Measurements from ENCODE around the gene SUSD1.

GRCh38 chr9:112193572-112194288 lies 18.6 kb upstream of the SUSD1 start:
- TF ChIP-seq, protein P1, sequence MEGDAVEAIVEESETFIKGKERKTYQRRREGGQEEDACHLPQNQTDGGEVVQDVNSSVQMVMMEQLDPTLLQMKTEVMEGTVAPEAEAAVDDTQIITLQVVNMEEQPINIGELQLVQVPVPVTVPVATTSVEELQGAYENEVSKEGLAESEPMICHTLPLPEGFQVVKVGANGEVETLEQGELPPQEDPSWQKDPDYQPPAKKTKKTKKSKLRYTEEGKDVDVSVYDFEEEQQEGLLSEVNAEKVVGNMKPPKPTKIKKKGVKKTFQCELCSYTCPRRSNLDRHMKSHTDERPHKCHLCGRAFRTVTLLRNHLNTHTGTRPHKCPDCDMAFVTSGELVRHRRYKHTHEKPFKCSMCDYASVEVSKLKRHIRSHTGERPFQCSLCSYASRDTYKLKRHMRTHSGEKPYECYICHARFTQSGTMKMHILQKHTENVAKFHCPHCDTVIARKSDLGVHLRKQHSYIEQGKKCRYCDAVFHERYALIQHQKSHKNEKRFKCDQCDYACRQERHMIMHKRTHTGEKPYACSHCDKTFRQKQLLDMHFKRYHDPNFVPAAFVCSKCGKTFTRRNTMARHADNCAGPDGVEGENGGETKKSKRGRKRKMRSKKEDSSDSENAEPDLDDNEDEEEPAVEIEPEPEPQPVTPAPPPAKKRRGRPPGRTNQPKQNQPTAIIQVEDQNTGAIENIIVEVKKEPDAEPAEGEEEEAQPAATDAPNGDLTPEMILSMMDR (tag by site-specific recombination; IDR thresholded peaks at IDR 0.05), result no peak
- no peak for TF ChIP-seq WT1 (tag by site-specific recombination; IDR thresholded peaks at IDR 0.05)
- TF ChIP-seq, protein P2, sequence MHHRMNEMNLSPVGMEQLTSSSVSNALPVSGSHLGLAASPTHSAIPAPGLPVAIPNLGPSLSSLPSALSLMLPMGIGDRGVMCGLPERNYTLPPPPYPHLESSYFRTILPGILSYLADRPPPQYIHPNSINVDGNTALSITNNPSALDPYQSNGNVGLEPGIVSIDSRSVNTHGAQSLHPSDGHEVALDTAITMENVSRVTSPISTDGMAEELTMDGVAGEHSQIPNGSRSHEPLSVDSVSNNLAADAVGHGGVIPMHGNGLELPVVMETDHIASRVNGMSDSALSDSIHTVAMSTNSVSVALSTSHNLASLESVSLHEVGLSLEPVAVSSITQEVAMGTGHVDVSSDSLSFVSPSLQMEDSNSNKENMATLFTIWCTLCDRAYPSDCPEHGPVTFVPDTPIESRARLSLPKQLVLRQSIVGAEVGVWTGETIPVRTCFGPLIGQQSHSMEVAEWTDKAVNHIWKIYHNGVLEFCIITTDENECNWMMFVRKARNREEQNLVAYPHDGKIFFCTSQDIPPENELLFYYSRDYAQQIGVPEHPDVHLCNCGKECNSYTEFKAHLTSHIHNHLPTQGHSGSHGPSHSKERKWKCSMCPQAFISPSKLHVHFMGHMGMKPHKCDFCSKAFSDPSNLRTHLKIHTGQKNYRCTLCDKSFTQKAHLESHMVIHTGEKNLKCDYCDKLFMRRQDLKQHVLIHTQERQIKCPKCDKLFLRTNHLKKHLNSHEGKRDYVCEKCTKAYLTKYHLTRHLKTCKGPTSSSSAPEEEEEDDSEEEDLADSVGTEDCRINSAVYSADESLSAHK (tag by site-specific recombination; IDR thresholded peaks at IDR 0.05), result no peak
- TF ChIP-seq, protein P3, sequence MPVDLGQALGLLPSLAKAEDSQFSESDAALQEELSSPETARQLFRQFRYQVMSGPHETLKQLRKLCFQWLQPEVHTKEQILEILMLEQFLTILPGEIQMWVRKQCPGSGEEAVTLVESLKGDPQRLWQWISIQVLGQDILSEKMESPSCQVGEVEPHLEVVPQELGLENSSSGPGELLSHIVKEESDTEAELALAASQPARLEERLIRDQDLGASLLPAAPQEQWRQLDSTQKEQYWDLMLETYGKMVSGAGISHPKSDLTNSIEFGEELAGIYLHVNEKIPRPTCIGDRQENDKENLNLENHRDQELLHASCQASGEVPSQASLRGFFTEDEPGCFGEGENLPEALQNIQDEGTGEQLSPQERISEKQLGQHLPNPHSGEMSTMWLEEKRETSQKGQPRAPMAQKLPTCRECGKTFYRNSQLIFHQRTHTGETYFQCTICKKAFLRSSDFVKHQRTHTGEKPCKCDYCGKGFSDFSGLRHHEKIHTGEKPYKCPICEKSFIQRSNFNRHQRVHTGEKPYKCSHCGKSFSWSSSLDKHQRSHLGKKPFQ (tag by site-specific recombination; IDR thresholded peaks at IDR 0.05), result no peak
- no peak for TF ChIP-seq ZBTB20 (tag by site-specific recombination; IDR thresholded peaks at IDR 0.05)
- no peak for TF ChIP-seq ZNF341 (tag by site-specific recombination; IDR thresholded peaks at IDR 0.05; ENCODE audit: low read depth)

Measured in HEK293 (cell line).